Adrenal gland (tissue), 12 donors: ENCODE data around the gene NCOA1. TPM values are rescaled to one million over a fixed set of nuclear protein-coding genes. Genes with fewer than 3 reads are reported as not detected.
"Not testable (repeated sequence)": the region's sequence is repeated elsewhere in the genome, so short reads cannot be mapped to it uniquely, and the experiment has no call there.

Source experiments
- DNase-seq, 7 donors: peaks; one replicate each; pipeline ENCODE4 v3.0.0-alpha.2; 2019 to 2020
- H3K27ac ChIP-seq, 5 donors: fragments of 200-600 bp; sonication (generic) in 4 of 5; 1 replicate in 3 of 5; 2 replicates in 2 of 5; pipeline versions ENCODE4 v1.5.1 to v1.8.0; 2016 to 2020; ENCODE audit warnings: mild to moderate bottlenecking in 1 of 5
- H3K27me3 ChIP-seq: fragments of 200-600 bp; 2 replicates; pipeline ENCODE4 v1.8.0; 2021
- H3K36me3 ChIP-seq, 2 donors: fragments of 200-600 bp; replicated peaks in 1 of 2; 1 replicate in 1 of 2; 2 replicates in 1 of 2; pipeline versions ENCODE4 v1.5.1 to v1.8.0; 2018 to 2022
- H3K4me1 ChIP-seq, 2 donors: fragments of 200-600 bp; replicated peaks in 1 of 2; 1 replicate in 1 of 2; 2 replicates in 1 of 2; pipeline versions ENCODE4 v1.5.1 to v1.8.0; 2018 to 2021
- H3K4me3 ChIP-seq, 4 donors: fragments of 200-600 bp; sonication (generic) in 3 of 4; one replicate each; pipeline ENCODE4 v1.5.1; 2016 to 2018
- H3K9me3 ChIP-seq, 3 donors: fragments of 200-600 bp; sonication (generic) in 1 of 3; replicated peaks in 1 of 3; 1 replicate in 2 of 3; 2 replicates in 1 of 3; pipeline versions ENCODE4 v1.5.1 to v1.8.0; 2016 to 2021
- POLR2A ChIP-seq, 2 donors: fragments of 450-650 bp; IDR thresholded peaks; one replicate each; pipeline ENCODE4 v1.6.1; 2017; ENCODE audit warnings: antibody characterized with exemption in 2 of 2, mild to moderate bottlenecking in 2 of 2, moderate library complexity in 1 of 2
- WGBS, 4 donors: extraction: QIAGEN DNeasy Blood & Tissue Kit in 2 of 4; methylation state at CpG; one replicate each; pipeline versions ENCODE4 v1.1.5 to v1.1.7; 2013 to 2017; 5-methylcytosine and 5-hydroxymethylcytosine counted together
- intact Hi-C, 2 donors: fragments of 100-400 bp; cut with DNase I; formaldehyde crosslinking; loops; one replicate each; pipeline versions ENCODE4 v1.14.1 to v1.15.0; 2022 to 2023
- polyA plus RNA-seq, 3 donors: library from polyadenylated mRNA; stranded (reverse); fragments of 200-250 nt in 2 of 3; fragments of 350-450 nt in 1 of 3; fragmentation: Illumina TruSeq in 1 of 3; extraction: RNeasy Lipid Tissue Mini Kit (QIAGEN cat#74804) in 1 of 3; gene quantifications; one replicate each; pipeline ENCODE4 v1.2.3, GENCODE V29; 2013 to 2014
- total RNA-seq, 9 donors: library from RNA; depleted of rRNA in 4 of 9; stranded (reverse); fragments of >200 nt in 4 of 9; fragments of 120-200 nt in 1 of 9; fragmentation: NEBNext Ultra II Directional in 1 of 9; extraction: Animal tissue kit (Norgen Biotek cat#: 25700) in 1 of 9; gene quantifications; one replicate each; pipeline versions ENCODE4 v1.1.0 to v1.2.4, GENCODE V29; 2013 to 2023
- TF ChIP-seq, protein P1 (sequence below), 6 experiments: fragments of 450-650 bp in 4 of 6; fragments of 200-600 bp in 2 of 6; sonication (generic) in 1 of 6; IDR thresholded peaks; 1 replicate in 5 of 6; 2 replicates in 1 of 6; pipeline versions ENCODE4 v1.5.1 to v1.8.0; 2016 to 2021; ENCODE audit warnings: antibody characterized with exemption in 6 of 6, mild to moderate bottlenecking in 2 of 6, moderate library complexity in 1 of 6
- donor health status: healthy with polysubstance abuse.
- donor health status: Bipolar disorder and iron deficiency.
- donor health status: DM: yes; HTN: yes; CAD: no.
- donor health status: DM: no; HTN: no; CAD: no.
- donor health status: DM: no; HTN: no; CAD: no.
- donor health status: DM: yes; HTN: yes; CAD: no.

The NCOA1 gene
- total and polyA plus RNA-seq, 12 donors = 13.6 to 85.5 (median 43.6) TPM

DNA sequence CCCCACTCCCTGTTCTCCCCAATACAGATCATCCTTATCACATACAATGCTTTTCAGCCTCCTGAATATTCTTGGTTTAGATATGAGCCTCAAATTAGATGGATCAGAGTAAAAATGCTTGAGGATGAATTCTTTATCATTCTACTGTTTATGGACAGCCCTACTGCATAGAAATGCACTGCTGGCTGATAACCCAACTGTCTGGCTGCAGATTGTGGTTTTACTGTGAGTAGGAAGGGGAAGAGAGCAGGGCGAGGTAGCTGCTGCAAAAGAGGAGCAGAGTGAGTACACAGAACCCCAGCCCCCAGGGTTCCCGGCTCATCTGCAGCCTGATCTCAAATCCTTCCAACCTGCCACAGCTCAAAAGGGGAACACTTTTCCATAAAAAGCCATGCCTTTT lies 29.4 kb upstream of the NCOA1 start:
- peaks cover 3% of the 10 kb centered on the region in 2 donors for H3K4me1 ChIP-seq
- no peak overlapping the region for H3K27ac ChIP-seq
- WGBS, 4 donors = 48 to 89% (median 75%) methylated on average over 2 of the region's 2 CpGs
- no peaks in the 10 kb centered on the region for H3K9me3 ChIP-seq
- no peak overlapping the region for H3K4me3 ChIP-seq
- H3K27me3 ChIP-seq = no peaks in the 10 kb centered on the region
- intact Hi-C loops = no loop called here
- TF ChIP-seq, protein P1, sequence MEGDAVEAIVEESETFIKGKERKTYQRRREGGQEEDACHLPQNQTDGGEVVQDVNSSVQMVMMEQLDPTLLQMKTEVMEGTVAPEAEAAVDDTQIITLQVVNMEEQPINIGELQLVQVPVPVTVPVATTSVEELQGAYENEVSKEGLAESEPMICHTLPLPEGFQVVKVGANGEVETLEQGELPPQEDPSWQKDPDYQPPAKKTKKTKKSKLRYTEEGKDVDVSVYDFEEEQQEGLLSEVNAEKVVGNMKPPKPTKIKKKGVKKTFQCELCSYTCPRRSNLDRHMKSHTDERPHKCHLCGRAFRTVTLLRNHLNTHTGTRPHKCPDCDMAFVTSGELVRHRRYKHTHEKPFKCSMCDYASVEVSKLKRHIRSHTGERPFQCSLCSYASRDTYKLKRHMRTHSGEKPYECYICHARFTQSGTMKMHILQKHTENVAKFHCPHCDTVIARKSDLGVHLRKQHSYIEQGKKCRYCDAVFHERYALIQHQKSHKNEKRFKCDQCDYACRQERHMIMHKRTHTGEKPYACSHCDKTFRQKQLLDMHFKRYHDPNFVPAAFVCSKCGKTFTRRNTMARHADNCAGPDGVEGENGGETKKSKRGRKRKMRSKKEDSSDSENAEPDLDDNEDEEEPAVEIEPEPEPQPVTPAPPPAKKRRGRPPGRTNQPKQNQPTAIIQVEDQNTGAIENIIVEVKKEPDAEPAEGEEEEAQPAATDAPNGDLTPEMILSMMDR (IDR thresholded peaks at IDR 0.05) = no peak
- no peak for TF ChIP-seq POLR2A (IDR thresholded peaks at IDR 0.05)
- no peak for DNase-seq
- no peaks in the 10 kb centered on the region for H3K36me3 ChIP-seq

DNA sequence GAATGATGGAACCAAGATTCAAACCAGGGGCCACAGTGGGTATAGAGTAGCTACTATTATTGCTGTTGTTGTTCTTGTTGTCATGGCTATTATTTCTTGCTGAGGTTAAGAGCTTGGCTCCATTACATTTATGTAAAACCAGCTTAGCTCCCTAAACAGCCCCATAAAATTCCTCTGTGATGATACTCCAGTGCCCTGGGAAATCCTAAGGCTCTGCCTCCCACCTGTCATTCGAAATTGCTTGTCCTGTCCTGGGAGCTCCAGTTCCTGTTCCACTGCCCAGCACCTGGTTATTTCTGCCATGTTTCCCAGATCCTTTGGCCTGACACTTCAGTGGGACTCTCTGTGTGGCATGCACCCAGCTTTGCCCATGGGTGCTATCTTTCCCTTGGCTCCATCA lies 27.8 kb upstream of the NCOA1 start:
- no peak for DNase-seq
- intact Hi-C loops = no loop called here
- 90 to 95% (median 93%) methylated on average over 1 of the region's 1 CpG for WGBS, 4 donors
- no peaks in the 10 kb centered on the region for H3K4me1 ChIP-seq
- H3K9me3 ChIP-seq = no peaks in the 10 kb centered on the region
- no peaks in the 10 kb centered on the region for H3K27me3 ChIP-seq
- TF ChIP-seq POLR2A (IDR thresholded peaks at IDR 0.05) = no peak
- TF ChIP-seq, protein P1 (IDR thresholded peaks at IDR 0.05) = no peak
- H3K27ac ChIP-seq = no peak overlapping the region
- no peaks in the 10 kb centered on the region for H3K36me3 ChIP-seq
- no peak overlapping the region for H3K4me3 ChIP-seq

DNA sequence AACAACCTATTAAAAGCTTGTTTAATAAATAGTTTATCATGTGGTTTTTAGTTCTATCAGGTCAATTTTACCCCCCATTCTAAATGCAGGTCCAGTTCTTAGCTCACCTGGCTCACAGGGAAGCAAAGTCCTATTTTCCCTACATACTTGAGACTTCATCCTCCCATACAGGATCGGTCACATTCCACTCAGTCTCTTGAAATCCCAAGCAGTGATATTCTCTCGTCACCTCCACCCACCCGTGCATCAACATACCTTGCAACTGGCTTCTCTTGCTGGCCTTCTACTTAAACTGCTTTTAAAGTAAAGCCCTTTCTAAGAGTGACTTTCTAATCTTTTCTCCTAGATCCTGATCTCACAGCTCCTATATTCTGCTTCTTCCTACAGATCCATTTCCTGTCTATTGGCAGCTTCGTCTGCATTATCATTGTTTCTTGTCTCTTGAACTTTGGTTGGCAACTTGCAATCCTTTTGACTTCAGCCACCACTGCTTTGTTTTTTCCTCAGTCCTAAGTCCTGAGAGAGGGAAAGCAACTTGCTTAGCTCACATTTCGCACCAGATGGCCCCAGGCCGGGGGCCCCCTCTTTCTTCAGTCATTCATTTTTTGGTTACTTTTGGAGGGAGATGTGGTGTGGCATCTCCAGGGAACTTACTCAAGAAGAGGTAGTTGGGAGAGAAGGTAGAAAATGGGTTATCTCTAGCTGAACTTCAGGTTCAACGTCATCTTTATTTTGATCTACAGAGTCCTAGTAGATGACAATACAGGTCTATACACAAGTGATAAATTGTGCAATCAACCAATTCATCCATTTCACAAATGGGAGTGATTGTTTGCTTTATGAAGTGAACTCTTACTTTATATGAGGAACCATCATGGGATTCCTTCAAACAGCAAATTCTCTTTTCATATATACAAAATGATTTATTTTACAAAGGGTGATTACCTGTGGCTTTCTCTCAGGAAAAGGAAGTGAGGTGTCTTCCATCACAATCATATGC lies 23.9 kb upstream of the NCOA1 start:
- Histone ChIP-seq H3K4me1 (no peaks in the 10 kb centered on the region), H3K9me3 (no peaks in the 10 kb centered on the region), H3K27ac (no peak overlapping the region), H3K4me3 (no peak overlapping the region), H3K36me3 (no peaks in the 10 kb centered on the region), H3K27me3 (no peaks in the 10 kb centered on the region)
- intact Hi-C loops = no loop called here
- WGBS, 4 donors = 84 to 87% (median 86%) methylated on average over 7 of the region's 7 CpGs
- no peak for TF ChIP-seq POLR2A (IDR thresholded peaks at IDR 0.05)
- TF ChIP-seq, protein P1 (IDR thresholded peaks at IDR 0.05) = no peak
- DNase-seq = no peak

DNA sequence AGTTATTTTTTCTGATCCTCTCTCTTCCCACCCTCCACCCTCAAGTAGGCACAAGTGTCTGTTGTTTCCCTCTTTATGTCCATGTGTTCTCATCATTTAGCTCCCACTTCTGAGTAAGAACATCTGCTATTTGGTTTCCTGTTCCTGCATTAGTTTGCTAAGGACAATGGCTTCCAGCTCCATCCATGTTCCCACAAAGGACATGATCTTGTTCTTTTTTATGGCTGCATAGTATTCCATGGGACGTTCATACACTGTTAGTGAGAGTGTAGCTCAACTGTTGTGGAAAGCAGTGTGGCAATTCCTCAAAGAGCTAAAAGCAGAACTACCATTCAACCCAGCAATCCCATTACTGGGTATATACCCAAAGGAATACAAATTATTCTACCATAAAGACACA lies 22.6 kb upstream of the NCOA1 start:
- H3K27me3 ChIP-seq, DNase-seq, H3K4me3 ChIP-seq, H3K9me3 ChIP-seq, H3K4me1 ChIP-seq, intact Hi-C loops, H3K27ac ChIP-seq, H3K36me3 ChIP-seq: not testable (repeated sequence)
- WGBS, 4 donors = 77 to 100% (median 87%) methylated on average over 1 of the region's 1 CpG
